IPS-20b (cell line): ENCODE results near the gene NEUROD6.

Experiments
- H3K27ac ChIP-seq: one replicate; pipeline ENCODE4 v1.5.1; 2013; ENCODE audit warnings: low read length
- H3K27me3 ChIP-seq: 2 replicates; pipeline ENCODE4 v1.6.1; 2013; ENCODE audit warnings: mild to moderate bottlenecking, low read length, inconsistent platforms; ENCODE audit not compliant: insufficient read depth
- H3K36me3 ChIP-seq: 2 replicates; pipeline ENCODE4 v1.6.1; 2013; ENCODE audit warnings: low read depth, mild to moderate bottlenecking, inconsistent platforms, low read length, moderate library complexity; ENCODE audit not compliant: insufficient read depth
- H3K4me1 ChIP-seq: 2 replicates; pipeline ENCODE4 v1.6.1; 2013; ENCODE audit warnings: mild to moderate bottlenecking, control low read depth, inconsistent platforms, low read length, moderate library complexity; ENCODE audit not compliant: insufficient read depth
- H3K4me3 ChIP-seq: 2 replicates; pipeline ENCODE4 v1.5.1; 2013; ENCODE audit warnings: mild to moderate bottlenecking, low read length, inconsistent platforms
- H3K9ac ChIP-seq: 2 replicates; pipeline ENCODE4 v1.6.1; 2013; ENCODE audit warnings: low read depth, mild to moderate bottlenecking, inconsistent platforms, low read length, moderate library complexity
- H3K9me3 ChIP-seq: 2 replicates; pipeline ENCODE4 v1.6.1; 2013; ENCODE audit warnings: mild to moderate bottlenecking, low read depth, low read length, inconsistent platforms; ENCODE audit not compliant: insufficient read depth

The NEUROD6 gene

GRCh38 chr7:31327071-31327470 lies 13.5 kb downstream of the NEUROD6 start:
- H3K9me3 ChIP-seq, result no peaks in the 10 kb centered on the region
- H3K27me3 ChIP-seq, result no peaks in the 10 kb centered on the region
- no peak overlapping the region for H3K4me3 ChIP-seq
- no peak overlapping the region for H3K9ac ChIP-seq
- no peak overlapping the region for H3K27ac ChIP-seq
- H3K4me1 ChIP-seq, result no peaks in the 10 kb centered on the region
- no peaks in the 10 kb centered on the region for H3K36me3 ChIP-seq

- Histone ChIP-seq H3K4me3 (no peak overlapping the region), H3K27me3 (no peaks in the 10 kb centered on the region), H3K36me3 (no peaks in the 10 kb centered on the region), H3K9me3 (no peaks in the 10 kb centered on the region), H3K4me1 (no peaks in the 10 kb centered on the region), H3K27ac (no peak overlapping the region), H3K9ac (no peak overlapping the region)
These were observed 14.1 kb downstream of the NEUROD6 start for GRCh38 chr7:31326416-31326815.

GRCh38 chr7:31323101-31323500 lies 17.4 kb downstream of the NEUROD6 start:
- H3K4me3 ChIP-seq, result no peak overlapping the region
- H3K27ac ChIP-seq, result no peak overlapping the region
- no peaks in the 10 kb centered on the region for H3K4me1 ChIP-seq
- no peaks in the 10 kb centered on the region for H3K9me3 ChIP-seq
- H3K9ac ChIP-seq, result no peak overlapping the region
- H3K36me3 ChIP-seq, result no peaks in the 10 kb centered on the region
- H3K27me3 ChIP-seq, result no peaks in the 10 kb centered on the region

- H3K36me3 ChIP-seq, result no peaks in the 10 kb centered on the region
These were observed 19.9 kb downstream of the NEUROD6 start for GRCh38 chr7:31320675-31321074.

GRCh38 chr7:31318313-31318712 lies 22.2 kb downstream of the NEUROD6 start:
- no peak overlapping the region for H3K9ac ChIP-seq
- H3K9me3 ChIP-seq, result no peaks in the 10 kb centered on the region
- H3K27me3 ChIP-seq, result no peaks in the 10 kb centered on the region

More at GRCh38 chr7:31320675-31321074, 19.9 kb downstream of the NEUROD6 start:
- Histone ChIP-seq H3K27ac (no peak overlapping the region), H3K27me3 (no peaks in the 10 kb centered on the region), H3K4me1 (no peaks in the 10 kb centered on the region), H3K4me3 (no peak overlapping the region), H3K9ac (no peak overlapping the region), H3K9me3 (no peaks in the 10 kb centered on the region)

GRCh38 chr7:31316876-31317275 lies 23.6 kb downstream of the NEUROD6 start:
- Histone ChIP-seq H3K9ac (no peak overlapping the region), H3K27ac (no peak overlapping the region), H3K27me3 (no peaks in the 10 kb centered on the region), H3K36me3 (no peaks in the 10 kb centered on the region), H3K4me3 (no peak overlapping the region), H3K4me1 (no peaks in the 10 kb centered on the region), H3K9me3 (no peaks in the 10 kb centered on the region)

More at GRCh38 chr7:31318313-31318712, 22.2 kb downstream of the NEUROD6 start:
- H3K4me3 ChIP-seq, result no peak overlapping the region
- H3K27ac ChIP-seq, result no peak overlapping the region
- H3K36me3 ChIP-seq, result no peaks in the 10 kb centered on the region
- no peaks in the 10 kb centered on the region for H3K4me1 ChIP-seq

- Histone ChIP-seq H3K9me3 (no peaks in the 10 kb centered on the region), H3K4me3 (no peak overlapping the region), H3K27me3 (no peaks in the 10 kb centered on the region), H3K9ac (no peak overlapping the region), H3K36me3 (no peaks in the 10 kb centered on the region), H3K4me1 (no peaks in the 10 kb centered on the region), H3K27ac (no peak overlapping the region)
These were observed 24.8 kb downstream of the NEUROD6 start for GRCh38 chr7:31315758-31316157.

GRCh38 chr7:31314781-31315180 lies 25.7 kb downstream of the NEUROD6 start:
- no peaks in the 10 kb centered on the region for H3K36me3 ChIP-seq
- H3K27me3 ChIP-seq, result no peaks in the 10 kb centered on the region
- H3K9me3 ChIP-seq, result no peaks in the 10 kb centered on the region
- no peak overlapping the region for H3K4me3 ChIP-seq
- H3K4me1 ChIP-seq, result no peaks in the 10 kb centered on the region
- no peak overlapping the region for H3K27ac ChIP-seq
- no peak overlapping the region for H3K9ac ChIP-seq

- no peaks in the 10 kb centered on the region for H3K27me3 ChIP-seq
- H3K4me3 ChIP-seq, result no peak overlapping the region
- no peaks in the 10 kb centered on the region for H3K36me3 ChIP-seq
These were observed 27.6 kb downstream of the NEUROD6 start for GRCh38 chr7:31312889-31313288.

GRCh38 chr7:31311552-31311951 lies 29.0 kb downstream of the NEUROD6 start:
- no peak overlapping the region for H3K4me3 ChIP-seq
- H3K4me1 ChIP-seq, result 0 out of 2 replicates have a peak, but pooled peaks cover 3% of the 10 kb centered on the region
- H3K9ac ChIP-seq, result no peak overlapping the region
- H3K9me3 ChIP-seq, result no peaks in the 10 kb centered on the region
- H3K27ac ChIP-seq, result no peak overlapping the region
- H3K27me3 ChIP-seq, result no peaks in the 10 kb centered on the region
- H3K36me3 ChIP-seq, result no peaks in the 10 kb centered on the region

More at GRCh38 chr7:31312889-31313288, 27.6 kb downstream of the NEUROD6 start:
- Histone ChIP-seq H3K27ac (no peak overlapping the region), H3K4me1 (0 out of 2 replicates have a peak, but pooled peaks cover 3% of the 10 kb centered on the region), H3K9me3 (no peaks in the 10 kb centered on the region), H3K9ac (no peak overlapping the region)

GRCh38 chr7:31310321-31310935 lies 30.1 kb downstream of the NEUROD6 start:
- H3K4me3 ChIP-seq, result no peak overlapping the region
- no peak overlapping the region for H3K27ac ChIP-seq
- H3K4me1 ChIP-seq, result 0 out of 2 replicates have a peak, but pooled peaks cover 3% of the 10 kb centered on the region
- no peaks in the 10 kb centered on the region for H3K9me3 ChIP-seq
- H3K9ac ChIP-seq, result no peak overlapping the region
- no peaks in the 10 kb centered on the region for H3K27me3 ChIP-seq
- no peaks in the 10 kb centered on the region for H3K36me3 ChIP-seq

GRCh38 chr7:31309407-31309806 lies 31.1 kb downstream of the NEUROD6 start:
- Histone ChIP-seq H3K27me3 (no peaks in the 10 kb centered on the region), H3K36me3 (no peaks in the 10 kb centered on the region), H3K27ac (no peak overlapping the region), H3K4me3 (no peak overlapping the region), H3K9ac (no peak overlapping the region), H3K9me3 (no peaks in the 10 kb centered on the region), H3K4me1 (0 out of 2 replicates have a peak, but pooled peaks cover 3% of the 10 kb centered on the region)
